Activated B cell treated with CpG ODN at 0.5 μM for 24 hours (primary cell): ENCODE measurements around the gene OVOL1. TPM values are rescaled to one million over a fixed set of nuclear protein-coding genes. Genes with fewer than 3 reads are reported as not detected.

ENCODE experiments used
- ATAC-seq: fragments of 200-7000 bp; cut with Tn5 transposase; one replicate; pipeline ENCODE4 v1.10.0; 2021; ENCODE audit warnings: low read depth, mild to moderate bottlenecking, moderate library complexity
- CTCF ChIA-PET: fragments of 350-600 bp; sonication (Branson Sonifier 250); formaldehyde crosslinking; loops from one replicate; lab custom pipeline; 2021; ENCODE audit warnings: antibody characterized with exemption; lab: Charles Lee
- POLR2A ChIA-PET: fragments of 350-600 bp; sonication (Branson Sonifier 250); formaldehyde crosslinking; loops from one replicate; lab custom pipeline; 2021; ENCODE audit warnings: antibody characterized with exemption; lab: Charles Lee
- DNase-seq: peaks from one replicate; pipeline ENCODE4 v3.0.0; 2022
- H3K27ac Mint-ChIP-seq: one replicate; pipeline ENCODE4 v1.8.0; 2020; ENCODE audit warnings: mixed read lengths
- H3K27me3 Mint-ChIP-seq: one replicate; pipeline ENCODE4 v1.8.0; 2021; ENCODE audit warnings: mixed read lengths
- H3K36me3 Mint-ChIP-seq: one replicate; pipeline ENCODE4 v1.8.0; 2021; ENCODE audit warnings: low read depth, mixed read lengths
- H3K4me1 Mint-ChIP-seq: one replicate; pipeline ENCODE4 v1.8.0; 2021; ENCODE audit warnings: mixed read lengths
- H3K4me3 Mint-ChIP-seq: one replicate; pipeline ENCODE4 v1.8.0; 2020; ENCODE audit warnings: mild to moderate bottlenecking, mixed read lengths
- H3K9me3 Mint-ChIP-seq: one replicate; pipeline ENCODE4 v1.8.0; 2020; ENCODE audit warnings: mixed read lengths
- intact Hi-C: fragments of 100-400 bp; cut with micrococcal nuclease; formaldehyde crosslinking; loops from one replicate; pipeline ENCODE4 v1.15.1; 2024
- total RNA-seq: library from RNA; stranded (reverse); gene quantifications from 2 replicates; pipeline ENCODE4 v1.2.3, GENCODE V29; 2022
- TF ChIP-seq, protein P1 (sequence below): fragments of 200-600 bp; IDR thresholded peaks from one replicate; pipeline ENCODE4 v1.8.0; 2022; ENCODE audit warnings: antibody characterized with exemption, mild to moderate bottlenecking

The OVOL1 gene
- total RNA-seq, 1 donor from 2014 or later, result 0.09 TPM

DNA sequence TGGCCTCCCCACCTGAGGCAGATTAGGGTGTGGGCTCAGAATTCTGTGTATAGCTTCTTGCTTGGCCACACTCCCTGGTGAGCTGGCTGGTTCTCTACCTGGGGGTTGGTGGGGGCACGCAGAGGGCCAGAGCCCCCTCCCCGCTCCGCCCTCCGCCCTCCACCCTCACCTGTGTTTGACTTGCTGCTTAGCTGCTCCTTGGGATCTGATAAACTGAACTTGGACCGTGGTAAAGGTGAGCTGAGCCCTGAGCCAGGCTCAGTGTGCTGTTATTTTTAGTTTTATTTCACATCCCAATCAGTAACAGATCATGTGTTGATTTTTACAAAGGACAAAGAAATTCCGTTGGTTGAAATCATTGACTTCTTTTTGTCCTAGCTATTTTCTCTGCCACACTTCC, 2.0 kb downstream of the OVOL1 start:
- intact Hi-C loops, result no loop called here
- POLR2A ChIA-PET, result interaction anchor here (0.6 to 4.8 kb wide), 6 partner anchors 8 to 104 kb away, joined by 3 to 46 read pairs (median 4); partner anchors contain the start of genes AP5B1 and MUS81
- Mint-ChIP-seq H3K9me3 (no peaks in the 10 kb centered on the region), H3K4me3 (no peak overlapping the region), H3K4me1 (peaks cover 44% of the 10 kb centered on the region), H3K27ac (no peak overlapping the region), H3K36me3 (no peaks in the 10 kb centered on the region), H3K27me3 (peaks cover 3% of the 10 kb centered on the region)
- ATAC-seq (no peak), DNase-seq (no peak)
- TF ChIP-seq, protein P1, sequence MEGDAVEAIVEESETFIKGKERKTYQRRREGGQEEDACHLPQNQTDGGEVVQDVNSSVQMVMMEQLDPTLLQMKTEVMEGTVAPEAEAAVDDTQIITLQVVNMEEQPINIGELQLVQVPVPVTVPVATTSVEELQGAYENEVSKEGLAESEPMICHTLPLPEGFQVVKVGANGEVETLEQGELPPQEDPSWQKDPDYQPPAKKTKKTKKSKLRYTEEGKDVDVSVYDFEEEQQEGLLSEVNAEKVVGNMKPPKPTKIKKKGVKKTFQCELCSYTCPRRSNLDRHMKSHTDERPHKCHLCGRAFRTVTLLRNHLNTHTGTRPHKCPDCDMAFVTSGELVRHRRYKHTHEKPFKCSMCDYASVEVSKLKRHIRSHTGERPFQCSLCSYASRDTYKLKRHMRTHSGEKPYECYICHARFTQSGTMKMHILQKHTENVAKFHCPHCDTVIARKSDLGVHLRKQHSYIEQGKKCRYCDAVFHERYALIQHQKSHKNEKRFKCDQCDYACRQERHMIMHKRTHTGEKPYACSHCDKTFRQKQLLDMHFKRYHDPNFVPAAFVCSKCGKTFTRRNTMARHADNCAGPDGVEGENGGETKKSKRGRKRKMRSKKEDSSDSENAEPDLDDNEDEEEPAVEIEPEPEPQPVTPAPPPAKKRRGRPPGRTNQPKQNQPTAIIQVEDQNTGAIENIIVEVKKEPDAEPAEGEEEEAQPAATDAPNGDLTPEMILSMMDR, result no peak
- CTCF ChIA-PET, result interaction anchor here (1.2 to 1.3 kb wide), 2 partner anchors 9 to 29 kb away, joined by 3 to 5 read pairs; partner anchors contain the start of gene AP5B1

DNA sequence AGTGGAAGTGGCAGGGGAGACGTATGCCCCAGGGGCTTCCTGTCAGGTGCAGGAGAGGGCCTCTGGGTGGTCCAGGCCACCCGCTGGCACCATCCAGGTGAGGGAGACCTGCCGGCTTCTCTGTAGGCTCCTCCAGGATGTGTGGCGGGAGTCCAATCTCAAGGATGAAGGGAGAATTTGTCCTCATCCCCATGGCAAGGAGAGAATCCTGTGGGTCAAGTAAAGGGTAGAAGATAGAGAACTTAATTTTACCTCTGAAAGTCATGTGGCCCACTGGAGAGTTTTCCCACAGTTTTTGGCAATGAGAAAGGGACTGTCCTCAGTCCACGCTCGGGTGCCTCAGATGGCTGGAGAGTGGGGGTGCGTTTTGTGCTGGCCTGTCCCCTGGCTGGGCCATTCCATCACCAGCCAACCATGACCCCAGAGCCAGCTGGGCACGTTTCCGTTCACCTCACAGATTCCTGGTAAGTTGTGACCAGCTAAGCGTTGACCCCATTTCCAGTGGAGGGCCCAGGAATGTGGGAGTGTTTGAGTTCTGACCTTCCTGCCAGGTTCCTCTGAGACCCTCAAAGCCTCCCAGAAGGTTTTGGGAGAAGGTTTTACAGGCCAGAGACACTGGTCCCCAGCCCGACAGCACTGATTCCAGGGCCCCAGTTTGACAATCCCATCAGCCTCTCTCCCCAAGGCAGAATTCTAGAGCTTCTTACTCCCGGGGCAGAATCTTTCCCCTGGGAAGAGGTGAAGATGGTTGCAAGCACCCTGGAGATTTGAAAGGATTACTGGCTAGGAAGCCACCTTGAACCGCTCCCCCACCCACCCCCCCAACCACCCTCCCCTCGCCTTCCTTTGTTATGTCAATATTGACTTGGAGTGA, 2.6 kb downstream of the OVOL1 start:
- CTCF ChIA-PET, result interaction anchor here (0.5 to 3.7 kb wide), 5 partner anchors 9 to 459 kb away, joined by 3 to 41 read pairs (median 5); partner anchors contain the start of genes AP5B1 and MUS81
- TF ChIP-seq, protein P1, result no peak
- no peak overlapping the region for H3K27ac Mint-ChIP-seq
- peaks cover 3% of the 10 kb centered on the region for H3K27me3 Mint-ChIP-seq
- no peaks in the 10 kb centered on the region for H3K9me3 Mint-ChIP-seq
- H3K36me3 Mint-ChIP-seq, result no peaks in the 10 kb centered on the region
- POLR2A ChIA-PET, result interaction anchor here (0.6 to 4.8 kb wide), 3 partner anchors 9 to 104 kb away, joined by 4 to 46 read pairs (median 4); partner anchors contain the start of gene AP5B1
- peaks cover 44% of the 10 kb centered on the region for H3K4me1 Mint-ChIP-seq
- DNase-seq (no peak), ATAC-seq (no peak)
- H3K4me3 Mint-ChIP-seq, result no peak overlapping the region
- intact Hi-C loops, result no loop called here

GRCh38 chr11:65790104-65790901, 3.4 kb downstream of the OVOL1 start:
- ATAC-seq (no peak), DNase-seq (no peak)
- Mint-ChIP-seq H3K27me3 (peaks cover 3% of the 10 kb centered on the region), H3K4me3 (no peak overlapping the region), H3K36me3 (no peaks in the 10 kb centered on the region), H3K27ac (no peak overlapping the region), H3K9me3 (no peaks in the 10 kb centered on the region), H3K4me1 (peaks cover 44% of the 10 kb centered on the region)
- TF ChIP-seq, protein P1, result no peak
- ChIA-PET CTCF (interaction anchor here (0.5 to 3.7 kb wide), 3 partner anchors 10 to 459 kb away, joined by 3 to 41 read pairs (median 6); partner anchors contain the start of genes AP5B1 and MUS81), POLR2A (interaction anchor here (0.6 to 4.8 kb wide), 5 partner anchors 10 to 457 kb away, joined by 3 to 46 read pairs (median 6); partner anchors contain the start of genes AP5B1, CFL1, DPF2 and FOSL1)
- intact Hi-C loops, result no loop called here

DNA sequence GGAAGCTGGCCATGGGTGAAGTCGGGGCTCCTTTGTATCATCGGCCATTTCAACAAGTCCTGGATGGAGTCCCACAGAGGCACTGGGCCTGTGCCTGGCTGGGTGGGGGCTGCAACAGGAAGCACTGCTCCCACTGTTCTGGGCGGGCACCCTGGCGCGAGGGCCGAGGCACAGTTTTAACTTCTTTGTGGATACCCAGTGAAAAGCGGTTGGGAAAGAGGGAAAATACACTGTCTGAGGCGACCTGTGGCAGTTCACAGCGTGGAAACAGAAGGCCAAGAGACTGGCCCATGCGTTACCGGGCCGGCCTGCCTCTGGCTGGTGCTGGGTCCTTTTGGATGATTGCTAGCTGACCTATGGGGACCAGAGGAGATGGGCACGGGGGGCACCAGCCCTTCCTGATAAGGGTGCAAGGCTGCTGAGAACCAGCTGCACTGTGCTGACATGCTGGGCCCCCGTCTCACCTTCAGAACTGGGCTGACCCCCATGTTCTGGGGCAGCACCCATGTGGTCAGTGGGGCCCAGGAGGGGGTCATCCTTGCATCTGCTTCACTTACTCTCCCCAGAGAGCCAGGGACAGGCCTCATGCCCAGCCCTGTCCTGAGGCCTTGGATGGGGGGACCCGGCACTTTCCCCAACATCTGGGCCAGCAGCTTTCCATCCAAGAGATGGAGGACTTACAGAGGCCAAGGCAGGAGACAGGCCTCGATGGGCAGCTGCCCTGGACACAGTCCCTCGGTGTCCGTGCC, 4.2 kb downstream of the OVOL1 start:
- intact Hi-C loops, result loop anchor here (1.0 kb wide), 2 partner anchors 11 to 27 kb away; partner anchors contain the start of gene AP5B1
- CTCF ChIA-PET, result interaction anchor here (0.8 to 3.7 kb wide), 5 partner anchors 11 to 85 kb away, joined by 3 to 41 read pairs (median 4); partner anchors contain the start of genes AP5B1 and MUS81
- ATAC-seq, result no peak
- H3K9me3 Mint-ChIP-seq, result no peaks in the 10 kb centered on the region
- TF ChIP-seq, protein P1, result no peak
- peaks cover 3% of the 10 kb centered on the region for H3K27me3 Mint-ChIP-seq
- POLR2A ChIA-PET, result interaction anchor here (0.5 to 4.8 kb wide), 14 partner anchors 8 to 620 kb away, joined by 3 to 46 read pairs (median 5); partner anchors contain the start of genes AP5B1, CFL1, DPF2 and FOSL1
- H3K36me3 Mint-ChIP-seq, result no peaks in the 10 kb centered on the region
- no peak for DNase-seq
- H3K27ac Mint-ChIP-seq, result peak overlapping the region; percentile 80
- H3K4me3 Mint-ChIP-seq, result no peak overlapping the region
- peaks cover 40% of the 10 kb centered on the region for H3K4me1 Mint-ChIP-seq
